Calu3 (cell line): ENCODE results near the gene PNKD. TPM values are rescaled to one million over a fixed set of nuclear protein-coding genes. Genes with fewer than 3 reads are reported as not detected.

Experiments used
- BruUV-seq: library from RNA; stranded (reverse); fragments of 400-500 nt; replicated peaks from 2 replicates; lab custom pipeline; 2021; lab: Mats Ljungman, UMichigan
- CTCF ChIA-PET: fragments of 300-600 bp; sonication (Branson Sonifier 250); formaldehyde crosslinking; loops from one replicate; lab custom pipeline; 2022; ENCODE audit warnings: antibody characterized with exemption; lab: Charles Lee
- DNase-seq: peaks from one replicate; pipeline ENCODE4 v3.0.0; 2022
- H3K27ac Mint-ChIP-seq: one replicate; pipeline ENCODE4 v1.8.0; 2022; ENCODE audit warnings: mixed read lengths; ENCODE audit not compliant: unreplicated experiment
- H3K27me3 Mint-ChIP-seq: one replicate; pipeline ENCODE4 v1.8.0; 2022; ENCODE audit warnings: mixed read lengths; ENCODE audit not compliant: unreplicated experiment
- H3K36me3 Mint-ChIP-seq: one replicate; pipeline ENCODE4 v1.8.0; 2022; ENCODE audit warnings: mild to moderate bottlenecking, moderate library complexity, mixed read lengths; ENCODE audit not compliant: insufficient read depth, unreplicated experiment
- H3K4me1 Mint-ChIP-seq: one replicate; pipeline ENCODE4 v1.8.0; 2022; ENCODE audit warnings: mild to moderate bottlenecking, low read depth, mixed read lengths; ENCODE audit not compliant: unreplicated experiment
- H3K4me3 Mint-ChIP-seq: one replicate; pipeline ENCODE4 v1.8.0; 2022; ENCODE audit warnings: mild to moderate bottlenecking, low read depth, moderate library complexity, mixed read lengths; ENCODE audit not compliant: unreplicated experiment
- H3K9me3 Mint-ChIP-seq: one replicate; pipeline ENCODE4 v1.8.0; 2022; ENCODE audit warnings: low read depth, mixed read lengths; ENCODE audit not compliant: unreplicated experiment
- CTCF ChIP-seq: fragments of 200-600 bp; IDR thresholded peaks from one replicate; pipeline ENCODE4 v1.8.0; 2022; ENCODE audit warnings: antibody characterized with exemption; ENCODE audit not compliant: unreplicated experiment
- intact Hi-C: fragments of 100-400 bp; cut with micrococcal nuclease; formaldehyde crosslinking; loops from one replicate; pipeline ENCODE4 v1.10.0; 2022; ENCODE audit not compliant: unreplicated experiment
- total RNA-seq: library from RNA; stranded (reverse); gene quantifications from 2 replicates; pipeline ENCODE4 v1.2.3, GENCODE V29; 2022

The PNKD gene
- total RNA-seq, 1 experiment from 2014 or later = 46.8 TPM

GRCh38 chr2:218236829-218237228 lies 33.5 kb upstream of the PNKD start:
- H3K36me3 Mint-ChIP-seq = peaks cover 85% of the 10 kb centered on the region

GRCh38 chr2:218238887-218239286 lies 31.4 kb upstream of the PNKD start:
- CTCF ChIA-PET = interaction anchor here (0.7 kb wide), 1 partner anchor 14 kb away, joined by 3 read pairs; no protein-coding TSS in a partner anchor
- H3K27me3 Mint-ChIP-seq = no peaks in the 10 kb centered on the region
- H3K4me3 Mint-ChIP-seq = no peak overlapping the region
- TF ChIP-seq CTCF = no peak
- H3K9me3 Mint-ChIP-seq = no peaks in the 10 kb centered on the region
- intact Hi-C loops = no loop called here
- peaks cover 77% of the 10 kb centered on the region for H3K36me3 Mint-ChIP-seq
- no TSS peak for BruUV-seq
- no peak for DNase-seq
- H3K4me1 Mint-ChIP-seq = peaks cover 18% of the 10 kb centered on the region
- no peak overlapping the region for H3K27ac Mint-ChIP-seq

More at GRCh38 chr2:218236829-218237228, 33.5 kb upstream of the PNKD start:
- no peak for DNase-seq
- intact Hi-C loops = no loop called here
- Mint-ChIP-seq H3K27me3 (no peaks in the 10 kb centered on the region), H3K4me1 (peaks cover 22% of the 10 kb centered on the region), H3K4me3 (no peak overlapping the region), H3K9me3 (no peaks in the 10 kb centered on the region), H3K27ac (no peak overlapping the region)
- TF ChIP-seq CTCF = no peak
- CTCF ChIA-PET = interaction anchor here (0.7 kb wide), 1 partner anchor 11 kb away, joined by 3 read pairs; no protein-coding TSS in a partner anchor
- BruUV-seq = no TSS peak

GRCh38 chr2:218244204-218244603 lies 26.1 kb upstream of the PNKD start:
- CTCF ChIA-PET = no interaction called here
- no TSS peak for BruUV-seq
- Mint-ChIP-seq H3K4me3 (no peak overlapping the region), H3K27me3 (no peaks in the 10 kb centered on the region), H3K27ac (peak overlapping the region; percentile 46), H3K4me1 (peaks cover 28% of the 10 kb centered on the region), H3K9me3 (no peaks in the 10 kb centered on the region), H3K36me3 (peaks cover 77% of the 10 kb centered on the region)
- intact Hi-C loops = no loop called here
- no peak for DNase-seq
- TF ChIP-seq CTCF = no peak

GRCh38 chr2:218244665-218245064 lies 25.7 kb upstream of the PNKD start:
- Mint-ChIP-seq H3K4me3 (no peak overlapping the region), H3K36me3 (peaks cover 77% of the 10 kb centered on the region)

More at GRCh38 chr2:218244665-218245064, 25.7 kb upstream of the PNKD start:
- DNase-seq = no peak
- H3K27me3 Mint-ChIP-seq = no peaks in the 10 kb centered on the region
- TF ChIP-seq CTCF = no peak
- H3K27ac Mint-ChIP-seq = peak overlapping the region; percentile 46
- CTCF ChIA-PET = interaction anchor here (0.7 kb wide), 1 partner anchor 10 kb away, joined by 4 read pairs; no protein-coding TSS in a partner anchor
- no peaks in the 10 kb centered on the region for H3K9me3 Mint-ChIP-seq
- intact Hi-C loops = loop anchor here (5.0 kb wide), 1 partner anchor 57 kb away; no protein-coding TSS in a partner anchor
- peaks cover 28% of the 10 kb centered on the region for H3K4me1 Mint-ChIP-seq
- BruUV-seq = no TSS peak
